Activated CD8-positive, alpha-beta memory T cell treated with anti-CD3 and anti-CD28 coated beads, Interleukin-2, amount 50 U/mL, for 48 hours (primary cell): ENCODE results near the gene PACRG.
"Not testable (repeated sequence)": the region's sequence is repeated elsewhere in the genome, so short reads cannot be mapped to it uniquely, and the experiment has no call there.

Experiments used
- DNase-seq: peaks from one replicate; pipeline ENCODE4 v3.0.0-alpha.2; 2020

Gene PACRG

GRCh38 chr6:163298079-163298830, 570.5 kb downstream of the PACRG start:
- DNase-seq = no peak

DNA sequence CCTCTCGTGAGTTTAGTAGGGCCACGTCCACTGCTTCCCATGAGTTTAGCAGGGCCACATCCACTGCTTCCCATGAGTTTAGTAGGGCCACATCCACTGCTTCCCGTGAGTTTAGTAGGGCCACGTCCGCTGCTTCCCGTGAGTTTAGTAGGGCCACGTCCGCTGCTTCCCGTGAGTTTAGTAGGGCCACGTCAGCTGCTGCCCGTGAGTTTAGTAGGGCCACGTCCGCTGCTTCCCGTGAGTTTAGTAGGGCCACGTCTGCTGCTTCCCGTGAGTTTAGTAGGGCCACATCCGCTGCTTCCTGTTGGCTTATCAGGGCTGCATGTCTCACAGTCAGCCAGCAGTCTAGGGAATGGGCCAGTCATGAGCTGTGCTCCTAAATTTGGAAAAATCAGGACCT, 573.1 kb downstream of the PACRG start:
- DNase-seq = no peak

DNA sequence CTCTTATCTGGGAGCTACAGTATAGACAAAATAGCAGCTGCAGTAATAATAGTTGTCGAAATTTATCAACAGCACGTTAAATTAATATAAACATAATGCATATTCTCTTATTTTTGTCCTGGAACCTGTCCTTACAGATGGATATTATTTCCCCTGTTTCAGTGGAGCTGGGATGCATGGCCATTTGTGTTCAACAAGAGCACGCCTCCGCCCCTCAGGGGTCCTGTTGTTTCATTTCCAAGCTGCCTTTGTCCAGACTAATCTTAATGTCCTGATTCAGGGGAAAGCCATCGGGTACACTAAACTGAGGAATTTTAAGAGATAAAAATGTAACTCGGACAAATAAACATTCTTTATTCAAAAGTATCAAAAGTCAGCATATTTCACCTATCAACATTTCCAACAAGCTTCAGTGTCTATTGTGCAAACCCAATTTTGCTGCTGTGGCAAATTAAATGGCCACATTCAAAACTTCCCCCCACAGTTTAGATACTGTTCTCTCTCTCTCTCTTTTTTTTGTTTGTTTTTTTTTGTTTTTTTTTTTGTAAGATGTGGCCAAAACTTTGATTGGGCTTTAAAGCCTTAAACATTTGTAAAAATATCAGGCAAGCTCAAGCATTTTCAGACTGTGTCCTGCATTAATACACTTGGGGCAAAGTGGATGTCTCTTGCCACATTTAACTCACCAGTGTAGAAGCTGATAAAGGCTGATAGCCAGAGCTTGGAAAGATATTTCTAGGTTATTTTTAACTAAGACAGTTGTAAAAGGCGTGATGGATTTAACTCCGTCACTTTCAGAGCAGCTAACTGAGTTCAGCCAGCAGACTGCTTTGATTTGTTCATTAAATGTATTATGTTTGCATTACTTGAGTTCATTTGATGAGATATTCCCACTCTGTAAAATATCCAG, 574.2 kb downstream of the PACRG start:
- DNase-seq = no peak

DNA sequence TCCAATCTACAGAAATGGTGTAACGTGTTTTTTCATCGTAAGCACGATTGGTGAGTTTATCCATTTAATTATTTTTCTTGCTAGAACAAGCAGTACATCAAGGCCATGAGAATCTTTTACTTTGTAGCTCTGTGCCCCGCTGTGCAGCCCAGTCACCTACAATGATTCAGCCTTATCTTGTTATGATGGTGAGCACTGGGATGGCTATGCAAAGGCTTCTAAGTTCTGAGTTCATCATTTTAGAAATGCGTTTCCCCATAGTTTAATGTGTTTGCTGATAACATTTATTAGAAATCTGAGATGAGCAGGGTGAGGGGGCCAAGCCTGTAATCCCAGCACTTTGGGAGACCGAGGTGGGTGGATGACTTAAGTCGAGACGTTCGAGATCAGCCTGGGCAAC, 575.0 kb downstream of the PACRG start:
- DNase-seq = no peak

DNA sequence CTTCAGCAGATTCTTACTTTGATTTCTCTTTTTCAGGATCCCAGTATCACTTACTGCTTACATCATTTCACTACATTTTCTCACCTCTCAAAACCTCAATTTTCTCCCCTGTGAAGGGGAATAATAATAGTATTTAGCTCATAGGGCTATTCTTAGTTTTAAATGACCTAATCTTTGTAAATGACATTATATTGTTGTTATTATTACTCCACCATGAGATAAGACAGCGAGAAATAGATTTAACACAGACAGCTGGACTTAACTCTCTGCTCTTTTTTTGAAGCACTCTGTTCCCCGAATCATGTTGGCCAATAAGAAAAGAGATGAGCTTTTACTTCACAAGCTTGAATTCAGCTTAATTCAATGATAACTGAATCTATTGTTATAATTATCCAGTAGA, 578.2 kb downstream of the PACRG start:
- DNase-seq = no peak

- no peak for DNase-seq
These were observed 581.1 kb downstream of the PACRG start for GRCh38 chr6:163308629-163309440.

DNA sequence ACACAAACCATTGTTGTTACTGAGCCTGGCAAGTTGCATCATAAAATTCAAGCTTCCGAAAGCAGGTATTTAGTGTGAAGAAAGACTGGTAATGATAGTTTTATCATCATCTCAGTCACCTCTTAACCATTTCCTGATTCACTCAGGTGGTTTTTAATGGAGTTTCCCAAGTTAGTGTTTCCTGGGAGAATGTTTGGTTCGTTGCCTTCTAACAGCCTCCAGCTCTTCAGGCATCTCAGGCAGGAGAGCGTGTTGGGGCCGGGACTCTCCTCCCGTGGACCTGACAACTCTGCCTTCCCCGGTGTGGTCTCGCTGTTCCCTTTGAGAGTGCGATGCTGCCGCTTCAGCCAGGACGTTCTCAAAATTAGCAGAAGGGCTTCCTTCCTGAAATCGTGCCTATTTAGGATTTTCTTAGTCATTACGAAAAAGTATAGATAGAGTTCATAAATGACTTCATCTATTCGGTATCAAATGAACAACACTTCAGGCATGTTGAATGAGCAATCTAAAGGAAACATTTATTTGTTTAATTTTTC, 581.8 kb downstream of the PACRG start:
- no peak for DNase-seq

GRCh38 chr6:163310096-163310972, 582.6 kb downstream of the PACRG start:
- DNase-seq = no peak

DNA sequence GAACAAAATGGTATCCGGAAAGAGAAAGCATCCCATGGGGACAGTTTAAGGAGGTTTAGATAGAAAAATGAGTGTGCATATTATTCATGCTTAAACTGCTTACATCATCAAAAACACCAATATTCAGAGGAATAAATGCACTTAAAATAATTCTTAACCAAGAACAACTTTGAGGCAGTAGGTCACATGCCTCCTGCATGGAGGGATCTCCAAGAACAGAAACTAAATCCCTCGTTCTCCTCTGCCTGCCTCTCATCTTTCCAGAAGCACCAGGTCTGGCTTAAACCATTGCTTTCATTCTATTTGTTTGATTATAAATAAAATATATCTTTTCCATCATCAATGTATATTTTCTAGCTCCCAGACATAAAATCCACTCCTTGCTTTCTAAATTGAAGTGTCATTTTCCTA, 583.2 kb downstream of the PACRG start:
- no peak for DNase-seq

DNA sequence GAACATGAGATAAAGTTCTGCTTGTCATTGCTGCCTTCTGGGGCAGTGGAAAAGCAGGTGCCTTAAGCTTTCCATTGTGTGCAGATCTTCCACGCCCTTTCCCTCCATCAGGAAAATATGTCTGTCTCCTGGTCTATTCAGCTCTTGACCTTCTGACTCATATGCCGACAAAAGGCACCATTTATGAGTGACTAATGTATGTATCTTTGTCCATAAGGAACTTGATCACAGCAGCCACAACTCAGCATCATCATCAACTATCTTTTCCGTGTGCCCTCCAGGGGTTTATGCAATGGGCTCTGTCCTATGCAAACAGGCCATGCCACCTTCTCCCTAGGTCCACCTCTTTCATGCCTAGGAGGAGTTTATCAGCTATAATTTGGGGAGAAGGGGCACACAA, 584.1 kb downstream of the PACRG start:
- DNase-seq = no peak

- no peak for DNase-seq
These were observed 585.8 kb downstream of the PACRG start for GRCh38 chr6:163313566-163313965.

DNA sequence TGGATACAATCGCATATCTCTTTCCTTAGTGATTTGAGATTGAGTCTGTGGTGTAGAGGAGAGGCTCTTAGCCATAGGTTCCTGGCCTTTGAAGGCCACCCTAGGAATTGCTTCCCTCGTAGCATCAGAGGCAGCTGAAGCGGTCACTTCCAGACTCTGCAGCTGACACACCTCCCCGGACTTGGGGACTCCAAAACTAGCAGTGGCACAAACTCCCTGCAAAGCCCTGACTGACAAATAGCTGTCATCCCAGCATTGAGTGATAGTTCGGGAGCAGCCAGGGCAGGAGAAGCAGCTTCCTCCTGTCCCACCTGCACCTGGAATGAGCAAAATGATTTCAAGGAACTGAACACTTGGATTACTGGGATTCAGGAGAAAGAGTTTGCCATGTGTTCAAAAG, 586.2 kb downstream of the PACRG start:
- no peak for DNase-seq

DNA sequence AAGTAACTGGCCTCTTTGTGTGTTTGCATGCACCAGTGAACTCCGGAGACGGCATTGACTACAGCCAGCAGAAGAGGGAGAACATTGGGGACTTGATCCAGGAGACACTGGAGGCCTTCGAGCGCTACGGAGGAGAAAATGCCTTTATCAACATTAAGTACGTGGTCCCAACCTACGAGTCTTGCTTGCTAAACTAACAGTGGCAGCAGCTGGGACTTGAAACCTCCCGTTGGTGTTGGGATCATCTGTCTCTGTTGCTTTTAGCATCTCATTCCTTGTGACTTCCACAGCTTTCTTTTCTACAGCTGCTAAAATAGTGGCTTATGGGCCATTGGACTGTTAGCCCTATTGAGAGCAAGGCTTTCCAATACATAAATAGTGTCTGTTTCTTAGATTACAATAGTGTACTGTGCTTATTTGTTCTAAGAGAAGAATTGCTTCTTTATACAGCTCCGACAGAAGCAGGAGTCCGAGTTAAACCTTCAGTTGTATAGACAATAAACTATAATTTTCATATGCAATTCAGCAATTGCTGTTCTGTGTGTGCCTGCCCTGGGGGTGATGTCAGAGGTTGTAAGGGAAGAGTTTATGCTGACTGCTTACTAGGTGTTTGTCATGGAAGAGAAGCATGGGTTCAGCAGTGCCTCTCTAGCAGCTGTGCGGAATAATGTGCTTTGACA, 587.2 kb downstream of the PACRG start:
- DNase-seq = no peak

GRCh38 chr6:163316866-163317495, 589.2 kb downstream of the PACRG start:
- DNase-seq = not testable (repeated sequence)

DNA sequence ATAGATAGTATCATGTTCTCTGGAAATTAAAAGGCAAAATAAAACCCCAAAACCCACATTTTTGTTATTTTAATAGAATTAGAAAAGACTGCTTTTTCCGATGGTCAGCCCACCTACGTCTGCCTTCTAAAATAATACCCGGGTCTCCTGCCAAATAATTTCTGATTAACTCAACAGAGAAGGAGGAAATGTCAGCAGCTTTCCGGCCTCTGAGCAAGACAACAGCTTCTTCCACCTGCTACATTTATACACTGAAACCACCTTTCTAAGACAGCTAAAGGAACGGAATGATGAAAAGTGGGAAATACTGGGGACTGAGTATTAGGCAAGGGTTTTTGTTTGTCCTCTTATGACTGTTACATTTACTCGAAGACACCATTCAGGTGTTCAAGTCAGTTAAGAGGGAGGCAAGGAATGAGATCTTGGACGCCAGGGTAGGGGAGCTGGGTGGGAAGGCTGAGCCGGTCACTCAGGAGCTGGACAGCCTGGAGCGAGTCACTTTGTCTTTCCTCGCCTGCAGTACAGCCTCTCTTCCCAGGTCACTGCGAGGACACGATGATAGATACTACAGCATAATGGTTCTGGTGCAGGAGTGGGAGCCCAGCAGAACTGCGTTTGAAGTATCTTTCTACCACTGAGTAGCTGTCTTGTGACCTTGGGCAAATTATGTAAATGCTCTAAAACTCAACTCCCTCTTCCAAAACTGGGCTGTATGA, 590.5 kb downstream of the PACRG start:
- no peak for DNase-seq

DNA sequence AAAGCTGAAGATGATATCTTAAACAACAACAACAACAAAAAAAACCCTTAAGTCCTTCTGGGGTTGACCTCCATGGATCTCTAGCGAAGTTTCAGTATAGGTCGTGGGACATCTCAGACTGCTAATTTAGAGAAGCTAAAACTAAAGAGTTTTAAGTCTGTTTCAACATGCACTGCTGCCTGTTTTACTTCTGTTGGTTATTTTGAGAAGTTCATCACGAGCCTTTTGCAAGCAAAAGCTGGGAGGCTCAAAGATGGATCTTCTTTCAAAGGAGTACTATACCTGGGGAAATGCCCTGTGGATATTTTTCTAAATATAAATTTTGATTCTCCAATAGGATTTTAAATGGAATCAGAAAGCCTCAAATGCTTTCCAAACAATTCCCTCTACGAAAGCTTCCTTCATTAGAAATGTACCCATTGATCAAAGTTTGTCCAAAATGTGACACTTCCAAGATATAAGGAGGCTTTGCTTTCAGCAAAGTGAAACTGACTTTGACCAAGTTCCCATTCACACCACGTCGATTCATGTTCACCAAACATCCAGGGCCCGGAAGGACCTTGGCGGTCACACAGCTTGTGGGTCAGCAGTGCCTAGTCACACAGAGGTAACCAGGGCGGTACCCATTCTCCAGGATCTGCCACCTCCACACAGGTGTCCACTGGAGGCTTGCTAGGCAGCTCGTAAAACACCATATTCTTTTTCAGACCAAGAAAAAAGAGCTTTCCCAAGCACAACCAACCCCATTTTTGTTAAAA, 592.0 kb downstream of the PACRG start:
- no peak for DNase-seq

- DNase-seq = no peak
These were observed 592.6 kb downstream of the PACRG start for GRCh38 chr6:163320402-163320801.

DNA sequence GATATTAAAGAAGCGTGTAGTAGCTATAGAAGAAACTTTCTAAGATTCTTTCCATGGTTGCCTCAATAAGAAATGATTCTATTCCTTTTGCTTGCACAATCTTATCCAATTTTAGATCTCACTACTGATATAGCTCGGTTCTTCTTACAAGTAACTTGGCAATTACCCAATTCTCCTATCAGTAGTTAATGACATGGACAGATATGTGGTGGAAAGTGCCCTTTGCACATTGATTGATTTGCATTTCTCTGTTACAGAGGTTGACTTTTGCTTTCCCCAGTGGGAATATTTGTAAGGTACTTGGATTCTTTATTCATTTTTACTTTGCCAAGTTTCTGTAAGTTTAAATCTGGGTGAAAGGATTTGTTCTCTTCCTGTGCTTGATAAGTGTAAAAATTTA, 593.0 kb downstream of the PACRG start:
- no peak for DNase-seq

GRCh38 chr6:163321717-163322116, 593.9 kb downstream of the PACRG start:
- DNase-seq = no peak
